ENCODE results near the gene ATP11B.
A peak's percentile ranks its signal among the peaks of the same experiment; 100 is the strongest.
"Not testable (repeated sequence)": the region's sequence is repeated elsewhere in the genome, so short reads cannot be mapped to it uniquely, and the experiment has no call there.

Gene ATP11B

GRCh38 chr3:182843478-182843877 lies 50.2 kb downstream of the ATP11B start:
- no peak for DNase-seq

- DNase-seq: no peak
Measured at GRCh38 chr3:182848906-182849305, 55.6 kb downstream of the ATP11B start.

- no peak for DNase-seq
Measured at GRCh38 chr3:182855076-182855475, 61.8 kb downstream of the ATP11B start.

- no peak for DNase-seq
Measured at GRCh38 chr3:182861348-182861747, 68.0 kb downstream of the ATP11B start.

- DNase-seq: no peak
Measured at GRCh38 chr3:182862159-182862860, 69.0 kb downstream of the ATP11B start.

- no peak for DNase-seq
Measured at GRCh38 chr3:182869059-182869458, 75.8 kb downstream of the ATP11B start.

- DNase-seq: not testable (repeated sequence)
Measured at GRCh38 chr3:182870917-182871316, 77.6 kb downstream of the ATP11B start.

- no peak for DNase-seq
Measured at GRCh38 chr3:182879031-182879611, 85.8 kb downstream of the ATP11B start.

- no peak for DNase-seq
Measured at GRCh38 chr3:182886497-182886896, 93.2 kb downstream of the ATP11B start.

GRCh38 chr3:182889948-182890629 lies 96.8 kb downstream of the ATP11B start:
- no peak for DNase-seq

GRCh38 chr3:182891364-182891763 lies 98.1 kb downstream of the ATP11B start:
- DNase-seq: no peak

GRCh38 chr3:182892226-182892625 lies 98.9 kb downstream of the ATP11B start:
- peak; percentile 29 to 41 (median 31) for DNase-seq

GRCh38 chr3:182895513-182896112 lies 102.3 kb downstream of the ATP11B start:
- no peak for DNase-seq

- DNase-seq: no peak
Measured at GRCh38 chr3:182896553-182896952, 103.2 kb downstream of the ATP11B start.

- DNase-seq: no peak
Measured at GRCh38 chr3:182902236-182902635, 108.9 kb downstream of the ATP11B start.

- peak in 1 of 3 donors; percentile 4 for DNase-seq
Measured at GRCh38 chr3:182904164-182904563, 110.9 kb downstream of the ATP11B start.

GRCh38 chr3:182905623-182906022 lies 112.3 kb downstream of the ATP11B start:
- no peak for DNase-seq

- no peak for DNase-seq
Measured at GRCh38 chr3:182906036-182906435, 112.7 kb downstream of the ATP11B start.

- DNase-seq: no peak
Measured at GRCh38 chr3:182908471-182908870, 115.2 kb downstream of the ATP11B start.

GRCh38 chr3:182909318-182910040 lies 116.2 kb downstream of the ATP11B start:
- peak; percentile 23 to 43 (median 32) for DNase-seq

GRCh38 chr3:182910936-182911781 lies 117.9 kb downstream of the ATP11B start:
- no peak for DNase-seq

- DNase-seq: no peak
Measured at GRCh38 chr3:182911782-182912111, 118.4 kb downstream of the ATP11B start.
